HS-5 (cell line): ENCODE measurements around the gene ANKUB1.

Source experiments
- DNase-seq: peaks from one replicate; pipeline ENCODE4 v3.0.0-alpha.2; 2012; ENCODE audit warnings: low read depth

ANKUB1 gene

DNA sequence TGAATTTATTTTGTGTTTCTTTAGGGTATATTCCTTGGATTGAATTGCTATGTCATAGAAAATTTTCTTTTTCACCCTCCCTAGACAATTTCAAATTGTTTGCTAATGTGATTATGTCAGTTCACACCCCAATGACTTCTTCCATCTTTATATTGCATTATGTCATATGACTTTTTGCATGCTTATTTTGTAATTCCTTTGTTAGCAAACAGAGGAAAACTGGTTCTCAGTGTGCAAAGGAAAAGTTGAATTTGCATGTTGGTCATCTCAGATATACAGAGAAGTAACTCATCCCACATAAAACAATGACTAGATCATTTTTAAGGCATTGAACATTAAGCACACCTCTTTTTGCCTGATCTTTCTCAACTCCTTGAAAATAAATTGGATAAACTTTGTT, 17.3 kb upstream of the ANKUB1 start:
- no peak for DNase-seq

DNA sequence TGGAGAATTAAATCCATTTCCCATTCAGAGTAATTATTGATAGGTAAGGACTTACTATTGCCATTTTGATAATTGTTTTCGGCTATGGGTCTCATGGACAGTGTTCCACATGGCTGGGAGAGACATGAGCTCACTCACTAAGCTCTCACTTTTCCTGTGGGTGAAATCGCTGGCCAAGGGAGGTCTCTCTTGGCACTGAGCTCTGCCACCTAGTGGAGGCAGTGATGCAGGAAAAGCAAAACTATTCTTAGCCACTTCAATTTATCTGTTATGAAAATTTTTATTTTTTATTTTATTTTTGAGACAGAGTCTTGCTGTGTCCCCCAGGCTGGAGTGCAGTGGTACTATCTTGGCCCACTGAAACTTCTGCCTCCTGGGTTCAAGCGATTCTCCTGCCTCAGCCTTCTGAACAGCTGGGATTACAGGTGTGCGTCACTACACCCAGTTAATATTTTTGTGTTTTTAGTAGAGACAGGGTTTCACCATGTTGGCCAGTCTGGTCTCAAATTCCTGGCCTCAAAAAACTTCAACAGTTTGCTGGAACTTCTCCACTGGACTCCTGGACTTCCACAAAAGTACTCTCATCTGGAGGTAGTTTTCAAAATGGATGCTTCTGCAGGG, 16.0 kb upstream of the ANKUB1 start:
- DNase-seq: no peak

DNA sequence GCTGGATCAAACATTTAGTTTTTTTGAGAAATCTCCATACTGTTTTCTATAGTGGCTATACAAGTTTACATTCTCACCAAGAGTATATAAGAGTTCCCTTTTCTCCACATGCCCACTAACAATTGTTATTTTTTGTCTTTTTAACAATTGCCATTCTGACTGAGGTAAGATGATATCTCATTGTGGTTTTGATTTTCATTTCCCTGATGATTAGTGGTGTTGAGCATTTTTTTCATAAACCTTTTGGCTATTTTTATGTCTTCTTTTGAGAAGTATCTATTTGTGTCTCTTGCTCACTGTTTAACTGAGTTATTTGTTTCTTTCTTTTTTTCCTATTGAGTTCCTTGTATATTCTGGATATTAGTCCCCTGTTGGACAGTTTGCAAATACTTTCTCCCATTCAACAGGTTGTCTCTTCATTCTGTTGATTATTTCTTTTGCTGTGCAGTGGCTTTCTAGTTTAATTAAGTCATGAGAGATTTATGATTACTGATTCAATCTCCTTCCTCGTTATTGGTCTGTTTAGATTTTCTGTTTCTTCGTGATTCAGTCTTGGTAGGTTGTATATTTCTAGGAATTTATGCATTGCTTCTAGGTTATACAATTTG, 13.9 kb upstream of the ANKUB1 start:
- no peak for DNase-seq

DNA sequence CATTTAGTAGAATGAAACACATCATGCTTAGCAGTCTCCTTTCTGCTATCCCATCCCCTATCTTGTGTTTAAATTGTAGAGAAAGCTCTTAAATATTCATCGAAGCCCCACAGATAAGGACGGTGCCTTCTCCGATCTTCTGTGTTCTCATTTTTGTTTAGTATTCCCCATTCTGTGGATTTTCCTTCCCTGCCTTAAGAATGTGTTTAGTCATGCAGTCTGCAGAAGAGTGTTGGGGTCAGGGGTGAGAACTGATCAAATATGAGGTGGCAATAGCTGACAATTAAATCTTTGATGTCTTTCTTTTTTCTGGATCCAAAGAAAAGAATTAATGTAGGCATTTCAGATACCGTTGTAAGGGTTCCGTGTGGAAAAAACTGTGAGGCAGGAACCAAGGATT, 9.3 kb upstream of the ANKUB1 start:
- no peak for DNase-seq

- DNase-seq: no peak
Observed at GRCh38 chr3:149801195-149801594, 8.8 kb upstream of the ANKUB1 start.

DNA sequence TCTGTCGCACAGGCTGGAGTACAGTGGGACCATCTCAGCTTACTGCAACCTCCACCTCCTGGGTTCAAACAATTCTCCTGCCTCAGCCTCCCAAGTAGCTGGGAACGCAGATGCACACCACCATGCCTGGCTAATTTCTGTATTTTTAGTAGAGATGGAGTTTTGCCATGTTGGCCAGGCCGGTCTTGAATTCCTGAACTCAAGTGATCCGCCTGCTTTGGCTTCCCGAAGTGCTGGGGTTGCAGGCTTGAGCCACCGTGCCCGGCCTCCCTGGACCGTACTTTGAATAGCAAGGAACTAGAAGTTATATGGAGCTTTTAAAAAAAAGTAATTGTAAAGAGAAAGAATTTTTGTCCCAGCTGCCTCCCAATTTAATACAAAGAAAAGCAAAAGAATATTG, 8.3 kb upstream of the ANKUB1 start:
- DNase-seq: no peak

- DNase-seq: no peak
Observed at GRCh38 chr3:149796026-149796425, 3.7 kb upstream of the ANKUB1 start.

- no peak for DNase-seq
Observed at GRCh38 chr3:149790698-149791097, 1.7 kb downstream of the ANKUB1 start.

DNA sequence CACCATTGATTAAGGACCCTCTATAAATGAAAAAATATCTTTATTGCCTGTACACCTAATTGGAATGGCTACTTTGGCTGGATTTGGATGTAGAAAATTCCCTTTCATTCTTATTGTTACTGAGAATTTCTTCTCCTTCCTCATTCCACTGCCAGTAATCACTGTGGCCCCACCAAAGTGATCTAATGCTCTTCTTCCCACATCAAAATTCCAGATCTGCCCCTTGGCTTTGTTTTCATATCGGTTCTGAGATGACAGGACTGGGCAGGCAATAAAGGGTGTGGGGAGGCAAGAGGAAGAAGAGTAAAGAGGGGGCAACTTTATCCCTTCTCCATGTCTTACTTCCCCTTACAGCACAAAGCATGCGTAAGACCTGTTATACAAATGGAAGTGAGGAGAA, 2.1 kb downstream of the ANKUB1 start:
- no peak for DNase-seq

DNA sequence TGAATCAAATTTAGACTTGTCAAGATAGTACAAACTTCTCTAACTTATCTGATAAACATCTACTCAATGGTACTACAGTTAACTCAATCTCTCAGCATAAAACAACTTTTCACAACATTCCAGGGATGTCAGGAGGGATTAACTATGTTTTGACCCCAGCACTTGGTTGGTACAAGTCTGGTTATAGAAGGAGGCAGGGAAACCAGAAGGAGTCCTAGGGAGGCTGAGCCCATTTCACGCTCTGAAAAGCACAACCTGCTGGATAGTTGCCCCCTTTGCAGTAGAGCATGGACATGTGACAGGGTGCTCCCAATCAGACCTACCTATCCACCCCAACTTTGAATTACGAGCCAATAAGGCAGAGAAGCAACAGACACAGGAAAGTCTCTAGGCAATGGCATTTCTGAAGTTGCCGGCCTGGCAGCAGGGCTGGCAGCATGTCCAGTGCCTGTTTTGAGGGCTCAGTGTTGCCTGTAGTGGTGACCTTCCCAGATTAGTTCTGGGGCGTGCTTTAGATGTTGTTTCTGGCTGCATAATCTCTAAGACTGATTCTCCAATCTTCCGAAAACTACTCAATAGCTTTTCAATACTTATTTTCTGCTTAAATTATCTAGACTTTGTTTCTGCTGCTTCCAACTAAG, 8.2 kb downstream of the ANKUB1 start:
- DNase-seq: no peak

DNA sequence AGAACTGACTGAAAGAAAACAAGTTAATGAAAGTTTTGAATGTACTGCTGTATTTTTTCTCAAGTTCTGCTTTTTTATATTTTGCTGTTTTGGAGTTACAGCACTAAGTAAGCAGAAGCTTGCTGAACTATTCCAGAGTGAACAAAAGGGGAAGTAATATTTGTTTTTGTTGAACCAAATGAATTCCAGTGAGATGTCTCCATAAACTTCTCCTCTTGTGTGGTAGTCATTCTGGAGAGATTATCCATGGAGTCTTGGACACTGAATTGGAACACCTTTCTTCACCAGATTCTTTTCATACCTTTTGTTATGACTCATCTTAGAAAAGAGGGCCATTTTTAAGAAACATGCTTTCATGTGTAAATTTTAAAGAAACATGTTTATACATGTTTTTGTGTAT, 8.8 kb downstream of the ANKUB1 start:
- peak; percentile 66 for DNase-seq

- no peak for DNase-seq
Observed at GRCh38 chr3:149781741-149782140, 10.6 kb downstream of the ANKUB1 start.

DNA sequence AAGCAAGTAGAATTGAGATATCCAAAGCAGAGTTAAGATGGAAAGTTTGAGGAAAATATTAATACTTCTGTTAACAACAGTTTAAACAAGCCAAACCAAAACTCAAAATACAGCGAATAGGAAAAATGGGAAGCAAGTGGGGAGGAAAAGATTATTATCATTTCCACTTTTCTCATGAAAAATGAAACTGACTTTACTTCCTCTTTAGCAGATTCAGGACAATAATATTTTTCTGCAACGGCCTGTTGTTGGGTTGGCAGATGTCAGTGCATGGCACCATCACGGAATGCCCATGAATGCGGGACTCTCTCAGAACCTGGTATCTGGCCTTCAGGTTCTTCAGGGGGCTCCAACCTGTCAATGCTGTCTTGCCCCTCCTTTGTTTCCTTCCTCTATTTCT, 11.1 kb downstream of the ANKUB1 start:
- DNase-seq: no peak

GRCh38 chr3:149777414-149778214, 14.7 kb downstream of the ANKUB1 start:
- DNase-seq: no peak

GRCh38 chr3:149776170-149776569, 16.2 kb downstream of the ANKUB1 start:
- DNase-seq: no peak

DNA sequence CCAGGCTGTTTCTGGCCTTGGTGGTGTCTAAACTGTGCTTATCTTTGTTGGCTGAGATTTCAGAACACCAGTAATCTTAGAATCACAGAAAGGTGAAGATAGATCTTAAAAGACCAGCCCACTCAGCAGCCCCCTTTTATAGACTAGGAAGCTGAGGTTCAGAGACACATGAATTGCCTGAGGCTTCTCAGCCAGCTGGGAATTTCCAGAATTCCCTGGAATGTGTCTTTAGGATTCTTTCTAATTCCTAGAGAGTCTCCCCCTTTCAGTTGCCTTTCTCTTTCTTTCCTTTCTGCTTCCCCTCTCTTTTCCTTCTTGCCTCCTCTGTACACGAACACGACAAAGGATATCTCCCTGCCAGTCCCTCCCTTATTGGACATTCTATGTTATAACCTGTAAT, 19.5 kb downstream of the ANKUB1 start:
- DNase-seq: no peak

DNA sequence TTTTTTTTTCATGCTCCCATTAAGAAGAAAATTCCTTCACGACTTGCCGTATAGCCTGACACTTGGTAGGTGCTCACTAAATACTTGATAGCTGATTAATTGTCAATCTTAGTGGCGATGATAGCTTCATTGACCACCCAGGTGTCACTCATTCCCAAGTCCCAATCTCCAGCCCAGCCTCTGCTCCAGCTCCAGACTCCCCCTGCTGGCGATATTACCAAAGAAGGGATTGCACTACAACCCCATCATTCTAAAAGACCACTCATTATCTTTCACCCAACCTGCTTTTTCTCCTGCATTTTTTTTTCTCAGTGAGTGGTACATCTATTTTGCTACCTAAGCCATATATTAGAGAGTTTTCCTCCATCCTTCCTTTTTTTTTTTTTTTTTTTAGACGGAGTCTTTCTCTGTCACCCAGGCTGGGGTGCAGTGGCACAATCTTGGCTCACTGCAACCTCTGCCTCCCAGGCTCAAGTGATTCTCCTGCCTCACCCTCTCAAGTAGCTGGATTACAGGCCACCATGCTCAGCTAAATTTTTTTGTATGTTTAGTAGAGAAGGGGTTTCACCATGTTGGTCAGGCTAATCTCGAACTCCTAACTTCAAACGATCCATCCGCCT, 20.6 kb downstream of the ANKUB1 start:
- DNase-seq: no peak

DNA sequence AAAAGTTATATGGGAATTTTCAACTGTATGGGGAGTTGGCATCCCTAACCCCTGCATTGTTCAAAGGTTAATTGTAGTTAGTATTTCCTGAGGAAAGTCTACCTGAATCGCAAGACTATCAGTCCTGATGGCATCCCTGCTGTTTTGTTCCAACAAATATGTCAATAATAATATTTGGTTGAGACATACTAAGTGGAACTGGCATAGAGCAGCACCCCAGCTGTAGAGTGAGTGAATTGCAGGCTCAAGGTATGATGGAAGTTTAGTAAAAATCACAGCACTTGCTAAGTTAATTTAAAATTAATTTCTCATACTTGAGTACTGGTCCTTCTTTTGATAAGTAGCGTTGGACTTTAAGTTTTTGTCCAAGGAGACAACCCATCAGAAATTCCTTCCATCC, 22.1 kb downstream of the ANKUB1 start:
- no peak for DNase-seq

- DNase-seq: no peak
Observed at GRCh38 chr3:149768704-149769103, 23.6 kb downstream of the ANKUB1 start.

DNA sequence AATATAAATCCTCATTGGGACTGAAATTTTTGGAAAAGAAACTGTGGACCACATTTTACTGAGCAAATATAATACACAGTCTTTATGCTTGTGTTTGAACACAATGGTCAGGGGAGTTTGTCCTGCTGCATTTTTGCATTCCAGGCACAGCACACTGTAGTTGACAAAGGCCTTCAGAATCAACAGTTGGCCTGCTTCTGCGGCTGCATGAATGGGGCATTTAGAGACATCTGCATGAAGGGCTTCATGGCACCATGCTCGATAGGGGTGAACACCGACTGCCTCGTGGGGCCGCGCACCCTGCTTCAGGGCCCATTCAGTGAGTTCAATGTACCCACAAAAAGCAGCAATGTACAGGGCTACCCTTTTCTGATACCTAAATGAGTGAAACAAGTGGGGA, 24.6 kb downstream of the ANKUB1 start:
- DNase-seq: no peak

GRCh38 chr3:149765762-149766334, 26.5 kb downstream of the ANKUB1 start:
- DNase-seq: no peak

- DNase-seq: no peak
Observed at GRCh38 chr3:149764302-149764701, 28.1 kb downstream of the ANKUB1 start.
